ENCODE results near the gene INPP5D. TPM values are rescaled to one million over a fixed set of nuclear protein-coding genes. Genes with fewer than 3 reads are reported as not detected.

INPP5D gene
- total RNA-seq, 2 donors from 2014 or later = 6.5 to 7.1 TPM

GRCh38 chr2:233090879-233091278 lies 30.7 kb downstream of the INPP5D start:
- intact Hi-C loops (cut with DNase I) = no loop called here
- Histone ChIP-seq H3K27ac (no peak overlapping the region), H3K9me3 (no peaks in the 10 kb centered on the region), H3K4me3 (no peak overlapping the region), H3K9ac (ENCODE audit: low read depth in 2 of 2, low read length in 2 of 2) (no peak overlapping the region), H3K36me3 (no peaks in the 10 kb centered on the region), H3K4me1 (no peaks in the 10 kb centered on the region), H3K27me3 (no peaks in the 10 kb centered on the region)
- DNase-seq = no peak
- no peak for TF ChIP-seq CTCF (IDR thresholded peaks at IDR 0.05)

GRCh38 chr2:233091595-233092375 lies 31.6 kb downstream of the INPP5D start:
- DNase-seq = no peak
- no peak overlapping the region for H3K27ac ChIP-seq
- H3K36me3 ChIP-seq = no peaks in the 10 kb centered on the region
- no peak overlapping the region for H3K4me3 ChIP-seq
- intact Hi-C loops (cut with DNase I) = no loop called here
- H3K9me3 ChIP-seq = no peaks in the 10 kb centered on the region
- no peak overlapping the region for H3K9ac ChIP-seq (ENCODE audit: low read depth in 2 of 2, low read length in 2 of 2)
- H3K4me1 ChIP-seq = no peaks in the 10 kb centered on the region
- H3K27me3 ChIP-seq = no peaks in the 10 kb centered on the region
- no peak for TF ChIP-seq CTCF (IDR thresholded peaks at IDR 0.05)

- H3K27me3 ChIP-seq = no peaks in the 10 kb centered on the region
- intact Hi-C loops (cut with DNase I) = no loop called here
- no peak overlapping the region for H3K4me3 ChIP-seq
- H3K27ac ChIP-seq = no peak overlapping the region
- H3K4me1 ChIP-seq = no peaks in the 10 kb centered on the region
- TF ChIP-seq CTCF (IDR thresholded peaks at IDR 0.05) = no peak
- no peak for DNase-seq
- no peaks in the 10 kb centered on the region for H3K36me3 ChIP-seq
- no peak overlapping the region for H3K9ac ChIP-seq (ENCODE audit: low read depth in 2 of 2, low read length in 2 of 2)
- no peaks in the 10 kb centered on the region for H3K9me3 ChIP-seq
Observed at GRCh38 chr2:233092432-233093165, 32.5 kb downstream of the INPP5D start.

- Histone ChIP-seq H3K4me3 (no peak overlapping the region), H3K9me3 (no peaks in the 10 kb centered on the region), H3K9ac (ENCODE audit: low read depth in 2 of 2, low read length in 2 of 2) (no peak overlapping the region), H3K4me1 (no peaks in the 10 kb centered on the region), H3K27ac (no peak overlapping the region), H3K27me3 (no peaks in the 10 kb centered on the region), H3K36me3 (no peaks in the 10 kb centered on the region)
- TF ChIP-seq CTCF (IDR thresholded peaks at IDR 0.05) = no peak
- intact Hi-C loops (cut with DNase I) = no loop called here
- no peak for DNase-seq
Observed at GRCh38 chr2:233093166-233093448, 33.0 kb downstream of the INPP5D start.

DNA sequence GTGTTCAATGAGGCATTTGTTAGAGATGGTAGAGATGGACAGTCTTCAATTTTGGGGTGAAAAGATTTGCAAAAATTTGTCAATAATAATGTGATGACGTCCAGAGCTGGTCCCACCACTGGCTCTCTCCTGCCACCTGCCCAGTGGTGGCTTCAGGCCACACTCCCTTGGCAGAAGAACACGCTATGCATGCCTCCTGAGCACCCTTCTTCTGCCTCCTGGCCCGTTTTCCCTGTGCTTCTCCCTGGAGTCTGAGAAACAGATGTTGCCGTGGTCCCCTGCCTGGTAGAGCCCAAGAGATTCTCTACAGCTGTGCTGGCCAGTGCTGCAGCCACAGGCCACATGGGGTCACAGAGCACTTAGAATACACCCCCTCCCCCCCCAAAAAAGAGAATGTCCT lies 33.6 kb downstream of the INPP5D start:
- Histone ChIP-seq H3K4me3 (no peak overlapping the region), H3K4me1 (no peaks in the 10 kb centered on the region), H3K27ac (no peak overlapping the region), H3K9ac (ENCODE audit: low read depth in 2 of 2, low read length in 2 of 2) (no peak overlapping the region), H3K36me3 (no peaks in the 10 kb centered on the region), H3K9me3 (no peaks in the 10 kb centered on the region), H3K27me3 (no peaks in the 10 kb centered on the region)
- TF ChIP-seq CTCF (IDR thresholded peaks at IDR 0.05) = no peak
- intact Hi-C loops (cut with DNase I) = no loop called here
- no peak for DNase-seq
